Measurements from ENCODE around the gene POLR1H. TPM values are rescaled to one million over a fixed set of nuclear protein-coding genes. Genes with fewer than 3 reads are reported as not detected.
"Not testable (repeated sequence)": the region's sequence is repeated elsewhere in the genome, so short reads cannot be mapped to it uniquely, and the experiment has no call there.

Gene POLR1H
- total RNA-seq, 1 experiment from 2014 or later: 60.9 TPM

- no peak for TF ChIP-seq CTCF (IDR thresholded peaks at IDR 0.05; ENCODE audit: unreplicated experiment)
- Mint-ChIP-seq H3K27me3 (ENCODE audit: insufficient read depth, unreplicated experiment) (no peaks in the 10 kb centered on the region), H3K9me3 (ENCODE audit: unreplicated experiment) (no peaks in the 10 kb centered on the region), H3K4me1 (ENCODE audit: insufficient read depth, unreplicated experiment) (peaks cover 19% of the 10 kb centered on the region), H3K4me3 (ENCODE audit: unreplicated experiment) (no peak overlapping the region), H3K27ac (ENCODE audit: low read depth, unreplicated experiment) (no peak overlapping the region), H3K36me3 (ENCODE audit: insufficient read depth, unreplicated experiment) (peaks cover 15% of the 10 kb centered on the region)
- no TSS peak for BruUV-seq (replicated peaks)
- POLR2A ChIA-PET: interaction anchor here (0.7 to 2.3 kb wide), 2 partner anchors 23 to 30 kb away, joined by 4 to 8 read pairs; partner anchors contain the start of gene POLR1H
- DNase-seq (ENCODE audit: unreplicated experiment): no peak
- intact Hi-C loops (cut with micrococcal nuclease): no loop called here
- CTCF ChIA-PET: interaction anchor here (0.6 to 1.8 kb wide), 3 partner anchors 49 to 593 kb away, joined by 3 to 11 read pairs (median 3); no protein-coding TSS in a partner anchor
Observed at GRCh38 chr6:30031381-30031780, 29.7 kb upstream of the POLR1H start.

GRCh38 chr6:30033440-30033839 is 27.6 kb upstream of the POLR1H start:
- H3K9me3 Mint-ChIP-seq (ENCODE audit: unreplicated experiment); CTCF ChIA-PET; intact Hi-C loops (cut with micrococcal nuclease); H3K27me3 Mint-ChIP-seq (ENCODE audit: insufficient read depth, unreplicated experiment); BruUV-seq (replicated peaks): not testable (repeated sequence)
- Mint-ChIP-seq H3K4me1 (ENCODE audit: insufficient read depth, unreplicated experiment) (peaks cover 23% of the 10 kb centered on the region), H3K27ac (ENCODE audit: low read depth, unreplicated experiment) (peak overlapping the region; percentile 12), H3K36me3 (ENCODE audit: insufficient read depth, unreplicated experiment) (peaks cover 15% of the 10 kb centered on the region), H3K4me3 (ENCODE audit: unreplicated experiment) (peak overlapping the region; percentile 4)
- POLR2A ChIA-PET: interaction anchor here (1.2 to 2.3 kb wide), 3 partner anchors 9 to 28 kb away, joined by 3 to 8 read pairs (median 3); partner anchors contain the start of gene POLR1H
- peak; percentile 71 for DNase-seq (ENCODE audit: unreplicated experiment)

GRCh38 chr6:30035784-30036183 is 25.3 kb upstream of the POLR1H start:
- no peak for TF ChIP-seq CTCF (IDR thresholded peaks at IDR 0.05; ENCODE audit: unreplicated experiment)
- H3K4me1 Mint-ChIP-seq (ENCODE audit: insufficient read depth, unreplicated experiment): peaks cover 23% of the 10 kb centered on the region
- H3K36me3 Mint-ChIP-seq (ENCODE audit: insufficient read depth, unreplicated experiment): peaks cover 15% of the 10 kb centered on the region
- no TSS peak for BruUV-seq (replicated peaks)
- no peaks in the 10 kb centered on the region for H3K27me3 Mint-ChIP-seq (ENCODE audit: insufficient read depth, unreplicated experiment)
- CTCF ChIA-PET: interaction anchor here (1.1 to 2.5 kb wide), 2 partner anchors 10 to 12 kb away, joined by 3 to 11 read pairs; no protein-coding TSS in a partner anchor
- H3K4me3 Mint-ChIP-seq (ENCODE audit: unreplicated experiment): no peak overlapping the region
- no peaks in the 10 kb centered on the region for H3K9me3 Mint-ChIP-seq (ENCODE audit: unreplicated experiment)
- no peak for DNase-seq (ENCODE audit: unreplicated experiment)
- POLR2A ChIA-PET: interaction anchor here (0.7 kb wide), 1 partner anchor 927 kb away, joined by 4 read pairs; no protein-coding TSS in a partner anchor
- H3K27ac Mint-ChIP-seq (ENCODE audit: low read depth, unreplicated experiment): no peak overlapping the region
- intact Hi-C loops (cut with micrococcal nuclease): no loop called here

- TF ChIP-seq CTCF (IDR thresholded peaks at IDR 0.05; ENCODE audit: unreplicated experiment): peak; percentile 52
- intact Hi-C loops (cut with micrococcal nuclease): loop anchor here (1.0 kb wide), 2 partner anchors 133 to 189 kb away; no protein-coding TSS in a partner anchor
- H3K4me3 Mint-ChIP-seq (ENCODE audit: unreplicated experiment): no peak overlapping the region
- POLR2A ChIA-PET: interaction anchor here (0.6 to 1.6 kb wide), 4 partner anchors 15 to 102 kb away, joined by 3 to 5 read pairs (median 5); partner anchors contain the start of gene POLR1H
- DNase-seq (ENCODE audit: unreplicated experiment): peak; percentile 45
- no peaks in the 10 kb centered on the region for H3K27me3 Mint-ChIP-seq (ENCODE audit: insufficient read depth, unreplicated experiment)
- H3K27ac Mint-ChIP-seq (ENCODE audit: low read depth, unreplicated experiment): no peak overlapping the region
- H3K36me3 Mint-ChIP-seq (ENCODE audit: insufficient read depth, unreplicated experiment): peaks cover 14% of the 10 kb centered on the region
- CTCF ChIA-PET: interaction anchor here (0.7 to 2.5 kb wide), 8 partner anchors 9 to 166 kb away, joined by 3 to 11 read pairs (median 4); no protein-coding TSS in a partner anchor
- H3K9me3 Mint-ChIP-seq (ENCODE audit: unreplicated experiment): no peaks in the 10 kb centered on the region
- peaks cover 23% of the 10 kb centered on the region for H3K4me1 Mint-ChIP-seq (ENCODE audit: insufficient read depth, unreplicated experiment)
- BruUV-seq (replicated peaks): no TSS peak
Observed at GRCh38 chr6:30037182-30037788, 23.8 kb upstream of the POLR1H start.

All from MCF 10A (cell line).